DOHH2 (cell line): ENCODE measurements around the gene WWP2.

Experiments used
- H3F3A ChIP-seq: fragments of 200-600 bp; sonication (generic), shearing (Covaris generic); 2 replicates; pipeline ENCODE4 v1.6.0; 2016; ENCODE audit warnings: antibody characterized with exemption, mild to moderate bottlenecking; ENCODE audit not compliant: control insufficient read depth, insufficient read depth
- H3K27ac ChIP-seq: fragments of 200-600 bp; sonication (generic); 2 replicates; pipeline ENCODE4 v1.5.1; 2014; ENCODE audit warnings: low read depth, mild to moderate bottlenecking, low read length, moderate library complexity
- H3K27me3 ChIP-seq: fragments of 200-600 bp; sonication (generic); 2 replicates; pipeline ENCODE4 v1.6.1; 2014; ENCODE audit warnings: mild to moderate bottlenecking, low read length, mixed read lengths; ENCODE audit not compliant: control insufficient read depth
- H3K36me3 ChIP-seq: fragments of 200-600 bp; sonication (generic); 2 replicates; pipeline ENCODE4 v1.6.1; 2014; ENCODE audit warnings: mild to moderate bottlenecking, low read length, moderate library complexity, mixed read lengths; ENCODE audit not compliant: control insufficient read depth
- H3K4me1 ChIP-seq: fragments of 200-600 bp; sonication (generic); 2 replicates; pipeline ENCODE4 v1.6.1; 2014; ENCODE audit warnings: mild to moderate bottlenecking, low read length, mixed read lengths; ENCODE audit not compliant: control insufficient read depth
- H3K4me2 ChIP-seq: fragments of 200-600 bp; sonication (generic); 2 replicates; pipeline ENCODE4 v1.6.0; 2014; ENCODE audit warnings: mild to moderate bottlenecking, low read length, moderate library complexity
- H3K4me3 ChIP-seq: fragments of 200-600 bp; sonication (generic); 2 replicates; pipeline ENCODE4 v1.5.1; 2014; ENCODE audit warnings: mild to moderate bottlenecking, low read length, mixed read lengths
- H3K79me2 ChIP-seq: fragments of 200-600 bp; sonication (generic); 2 replicates; pipeline ENCODE4 v1.6.1; 2014; ENCODE audit warnings: mild to moderate bottlenecking, low read length, mixed read lengths; ENCODE audit not compliant: control insufficient read depth
- H3K9me2 ChIP-seq: fragments of 200-600 bp; sonication (generic); replicated peaks from 2 replicates; pipeline ENCODE4 v1.6.1; 2014; ENCODE audit warnings: mild to moderate bottlenecking, low read length, mixed read lengths; ENCODE audit not compliant: control insufficient read depth
- H3K9me3 ChIP-seq: fragments of 200-600 bp; sonication (generic); 2 replicates; pipeline ENCODE4 v1.6.1; 2014; ENCODE audit warnings: antibody characterized with exemption, low read length, mixed read lengths; ENCODE audit not compliant: control insufficient read depth, insufficient read depth
- H4K20me1 ChIP-seq: fragments of 200-600 bp; sonication (generic); 2 replicates; pipeline ENCODE4 v1.6.0; 2014; ENCODE audit warnings: low read depth, mild to moderate bottlenecking, antibody characterized with exemption, low read length, moderate library complexity; ENCODE audit not compliant: control insufficient read depth, insufficient read depth
- EZH2phosphoT487 ChIP-seq: fragments of 200-600 bp; sonication (generic); IDR thresholded peaks from 2 replicates; pipeline ENCODE4 v1.6.1; 2017; ENCODE audit warnings: borderline replicate concordance, mild to moderate bottlenecking, antibody characterized with exemption, low read length, moderate library complexity, mixed read lengths
- TF ChIP-seq, protein P1 (sequence below): fragments of 200-600 bp; sonication (generic); IDR thresholded peaks from one replicate; pipeline ENCODE4 v1.5.1; 2014; ENCODE audit warnings: antibody characterized with exemption, mild to moderate bottlenecking, low read depth, low read length; ENCODE audit not compliant: poor library complexity, severe bottlenecking

WWP2 gene

DNA sequence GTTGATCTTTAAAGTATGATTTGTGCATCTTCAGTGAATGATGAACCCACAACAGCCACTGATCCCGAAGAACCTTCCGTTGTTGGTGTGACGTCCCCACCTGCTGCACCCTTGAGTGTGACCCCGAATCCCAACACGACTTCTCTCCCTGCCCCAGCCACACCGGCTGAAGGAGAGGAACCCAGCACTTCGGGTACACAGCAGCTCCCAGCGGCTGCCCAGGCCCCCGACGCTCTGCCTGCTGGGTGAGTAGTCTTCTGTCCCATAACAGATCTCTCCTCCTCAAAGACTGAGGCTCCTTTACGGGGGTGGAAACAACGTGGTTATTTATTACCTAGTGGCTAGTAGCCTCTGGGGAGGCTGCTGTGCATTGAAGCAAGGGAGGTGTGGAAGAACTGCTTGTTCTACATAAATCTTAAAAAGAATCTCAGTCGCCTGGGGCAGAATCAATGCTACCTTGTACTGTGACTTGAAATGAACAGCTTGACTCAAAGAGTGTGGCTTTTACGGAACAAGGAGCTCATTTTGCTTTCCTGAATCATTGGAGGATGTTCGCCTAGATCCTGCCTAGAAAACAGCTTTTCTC lies 126.0 kb downstream of the WWP2 start:
- no peak for TF ChIP-seq EZH2phosphoT487
- TF ChIP-seq, protein P1, sequence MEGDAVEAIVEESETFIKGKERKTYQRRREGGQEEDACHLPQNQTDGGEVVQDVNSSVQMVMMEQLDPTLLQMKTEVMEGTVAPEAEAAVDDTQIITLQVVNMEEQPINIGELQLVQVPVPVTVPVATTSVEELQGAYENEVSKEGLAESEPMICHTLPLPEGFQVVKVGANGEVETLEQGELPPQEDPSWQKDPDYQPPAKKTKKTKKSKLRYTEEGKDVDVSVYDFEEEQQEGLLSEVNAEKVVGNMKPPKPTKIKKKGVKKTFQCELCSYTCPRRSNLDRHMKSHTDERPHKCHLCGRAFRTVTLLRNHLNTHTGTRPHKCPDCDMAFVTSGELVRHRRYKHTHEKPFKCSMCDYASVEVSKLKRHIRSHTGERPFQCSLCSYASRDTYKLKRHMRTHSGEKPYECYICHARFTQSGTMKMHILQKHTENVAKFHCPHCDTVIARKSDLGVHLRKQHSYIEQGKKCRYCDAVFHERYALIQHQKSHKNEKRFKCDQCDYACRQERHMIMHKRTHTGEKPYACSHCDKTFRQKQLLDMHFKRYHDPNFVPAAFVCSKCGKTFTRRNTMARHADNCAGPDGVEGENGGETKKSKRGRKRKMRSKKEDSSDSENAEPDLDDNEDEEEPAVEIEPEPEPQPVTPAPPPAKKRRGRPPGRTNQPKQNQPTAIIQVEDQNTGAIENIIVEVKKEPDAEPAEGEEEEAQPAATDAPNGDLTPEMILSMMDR, result no peak
- Histone ChIP-seq H3F3A (no peaks in the 10 kb centered on the region), H3K4me1 (no peaks in the 10 kb centered on the region), H3K27ac (no peak overlapping the region), H3K9me2 (no peaks in the 10 kb centered on the region), H4K20me1 (no peaks in the 10 kb centered on the region), H3K27me3 (no peaks in the 10 kb centered on the region), H3K36me3 (peaks cover 15% of the 10 kb centered on the region), H3K4me3 (no peak overlapping the region), H3K79me2 (no peaks in the 10 kb centered on the region), H3K4me2 (no peak overlapping the region), H3K9me3 (no peaks in the 10 kb centered on the region)

DNA sequence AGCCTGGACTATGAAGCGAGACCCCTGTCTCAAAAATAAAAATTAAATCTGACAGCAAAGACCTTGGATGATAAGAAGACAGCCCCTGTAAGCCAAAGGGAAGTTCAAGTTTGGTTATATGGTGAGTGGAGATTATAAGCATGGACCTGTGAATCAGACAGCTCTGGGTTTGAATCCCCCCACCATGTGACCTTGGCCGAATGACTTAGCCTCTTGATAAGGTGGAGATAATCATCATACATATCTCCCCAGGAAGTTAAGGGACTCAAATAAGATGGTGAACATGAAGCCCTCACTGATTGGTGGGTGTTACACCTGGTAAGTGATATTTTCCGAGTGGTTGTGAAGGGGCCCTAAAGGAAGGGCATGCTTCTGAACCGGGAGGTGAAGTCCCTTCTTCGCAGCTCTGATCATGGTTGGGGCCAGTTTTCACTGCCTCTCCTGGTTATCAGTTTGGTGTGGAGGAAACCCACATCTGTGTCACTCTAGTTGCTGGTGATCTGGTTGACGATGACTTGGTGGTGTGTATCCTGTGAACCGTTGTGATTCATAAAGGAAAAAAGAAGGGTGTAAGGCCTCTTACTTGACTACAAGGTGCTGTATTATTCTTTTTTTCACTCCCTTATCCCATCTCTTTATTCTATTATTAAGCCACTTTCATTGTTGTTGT lies 127.3 kb downstream of the WWP2 start:
- no peaks in the 10 kb centered on the region for H3K4me1 ChIP-seq
- no peaks in the 10 kb centered on the region for H3K9me2 ChIP-seq
- TF ChIP-seq EZH2phosphoT487, result no peak
- TF ChIP-seq, protein P1, result no peak
- H3K9me3 ChIP-seq, result no peaks in the 10 kb centered on the region
- H3K4me2 ChIP-seq, result no peak overlapping the region
- H3K27ac ChIP-seq, result no peak overlapping the region
- no peaks in the 10 kb centered on the region for H3K79me2 ChIP-seq
- H3K27me3 ChIP-seq, result no peaks in the 10 kb centered on the region
- no peak overlapping the region for H3K4me3 ChIP-seq
- H3F3A ChIP-seq, result no peaks in the 10 kb centered on the region
- H3K36me3 ChIP-seq, result peaks cover 15% of the 10 kb centered on the region
- H4K20me1 ChIP-seq, result no peaks in the 10 kb centered on the region

DNA sequence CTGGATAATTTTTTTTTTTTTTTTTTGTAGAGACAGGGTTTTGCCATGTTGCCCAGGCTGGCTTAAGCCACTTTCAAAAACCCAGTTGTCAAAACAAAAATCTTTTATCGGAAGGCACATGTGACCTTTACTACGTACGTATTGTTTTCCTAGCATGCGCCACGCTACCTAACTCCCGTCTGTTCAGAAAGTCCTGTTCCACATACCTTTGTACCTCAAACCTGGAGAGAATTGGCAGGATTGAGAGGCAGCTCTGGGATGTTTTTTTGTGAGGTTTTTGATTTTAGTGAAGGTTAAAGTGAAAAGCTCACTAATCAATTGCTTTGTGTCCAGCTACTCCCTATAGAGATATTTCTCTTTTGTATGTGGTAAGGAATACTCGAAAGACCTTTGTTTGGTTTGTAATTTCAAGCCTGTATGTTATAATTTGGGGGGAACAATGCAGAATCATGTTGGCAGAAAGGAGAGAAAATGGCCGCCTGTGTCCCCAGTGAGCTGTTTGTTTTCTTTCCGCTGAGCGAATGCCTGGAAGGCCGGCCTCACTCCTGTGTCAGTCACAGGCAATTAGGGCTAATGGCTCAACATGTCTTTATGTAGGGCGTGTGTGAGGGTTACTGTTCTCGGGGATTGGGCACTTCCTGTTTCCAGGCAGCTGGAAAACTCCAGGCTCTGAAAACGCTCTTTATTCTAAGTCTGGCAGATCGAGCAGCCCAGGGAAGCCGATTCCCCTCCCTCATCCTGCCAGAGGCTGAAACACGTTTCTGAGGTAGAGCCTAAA lies 128.2 kb downstream of the WWP2 start:
- no peaks in the 10 kb centered on the region for H3K4me1 ChIP-seq
- no peak overlapping the region for H3K4me2 ChIP-seq
- no peak overlapping the region for H3K27ac ChIP-seq
- peaks cover 15% of the 10 kb centered on the region for H3K36me3 ChIP-seq
- H4K20me1 ChIP-seq, result no peaks in the 10 kb centered on the region
- no peak overlapping the region for H3K4me3 ChIP-seq
- TF ChIP-seq EZH2phosphoT487, result no peak
- TF ChIP-seq, protein P1, result no peak
- no peaks in the 10 kb centered on the region for H3K9me2 ChIP-seq
- no peaks in the 10 kb centered on the region for H3K79me2 ChIP-seq
- H3K27me3 ChIP-seq, result no peaks in the 10 kb centered on the region
- no peaks in the 10 kb centered on the region for H3K9me3 ChIP-seq
- H3F3A ChIP-seq, result no peaks in the 10 kb centered on the region
